ENCODE data around the gene POLG2. TPM values are rescaled to one million over a fixed set of nuclear protein-coding genes. Genes with fewer than 3 reads are reported as not detected.
A peak's percentile ranks its signal among the peaks of the same experiment; 100 is the strongest.

The POLG2 gene
- 20.3 and 37.7 TPM in 2 replicates for total RNA-seq (2014; rRNA removed)
- percentile 88 among the genes with signal in this experiment for Bru-seq, nascent RNA
- BruChase-seq, experiment 1, labeled RNA remaining after a 6-hour chase, result percentile 89 among the genes with signal in this experiment
- percentile 91 among the genes with signal in this experiment for BruChase-seq, experiment 2, labeled RNA remaining after a 2-hour chase
- long read RNA-seq, transcript POLG2-201 (8 exons, 1,564 nt), result major isoform, 17 of 57 reads
- long read RNA-seq, partial matches to known transcripts, result 12 of 57 reads
- long read RNA-seq, other reads (novel, unspliced or antisense), result 26 of 57 reads

DNA sequence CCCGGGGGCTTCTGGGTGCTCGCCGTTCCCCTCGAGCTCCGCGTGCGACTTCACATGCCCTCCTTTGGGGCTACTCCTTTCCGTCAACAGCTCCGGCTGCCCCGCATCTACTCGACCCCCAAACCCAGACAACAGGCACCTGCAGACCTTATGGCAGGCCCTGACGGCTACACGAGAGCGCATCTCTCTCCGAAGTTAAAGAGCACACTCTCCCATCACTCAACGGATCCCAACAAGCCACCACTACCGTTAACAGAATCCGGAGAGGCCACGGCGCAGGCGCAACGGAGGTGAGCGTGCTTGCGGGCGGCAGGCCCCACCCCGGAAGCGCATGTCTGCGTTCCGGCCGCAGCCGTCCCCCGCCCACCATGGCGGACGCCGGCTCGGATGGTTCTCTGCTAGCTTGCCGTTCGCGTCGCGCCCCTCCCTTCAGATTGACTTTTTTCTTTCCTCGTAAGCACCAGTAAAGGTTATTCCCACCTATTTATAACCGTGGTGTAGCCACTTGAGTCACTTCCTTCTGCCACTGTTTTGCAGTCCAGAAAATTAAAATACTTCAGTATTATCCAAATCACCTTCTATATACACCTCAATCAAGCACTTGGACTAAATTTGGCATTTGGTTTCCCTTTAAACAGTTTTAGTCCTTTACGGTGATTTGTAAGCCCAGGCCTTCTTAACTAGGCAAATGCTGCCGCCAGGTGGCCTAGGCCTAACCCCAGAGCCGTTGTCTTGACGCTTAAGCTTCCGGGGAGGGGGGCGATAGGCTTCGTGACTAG lies at the start of gene POLG2:
Gene POLG2, minus strand, starts transcription at position 269 of the 779 bp plus-strand sequence. Its CDS starts 86 bp downstream, at position 183.
- DNase-seq, result peak; percentile 98
- ATAC-seq, result peak; percentile 75

DNA sequence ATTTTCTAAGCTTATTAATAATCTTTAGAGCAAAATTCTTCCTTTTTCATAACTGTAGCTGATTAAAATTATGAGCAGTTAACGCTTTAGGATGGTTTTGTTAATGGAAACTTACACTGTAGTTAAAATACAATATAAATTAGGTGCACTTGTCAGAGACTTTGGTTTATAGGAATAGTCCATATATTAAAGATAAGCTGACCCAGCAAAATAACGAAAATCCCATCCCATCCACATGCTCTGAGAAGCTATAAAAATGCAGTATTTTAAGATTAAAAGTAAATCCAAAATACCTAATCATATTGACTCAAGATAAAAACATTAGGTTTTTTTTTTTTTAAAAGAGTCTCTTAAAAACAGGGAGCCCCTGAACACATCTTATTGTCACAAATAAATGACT lies 47.9 kb upstream of the POLG2 start:
- Histone ChIP-seq H3K9me3 (ENCODE audit: low read length) (no peaks in the 10 kb centered on the region), H2AFZ (ENCODE audit: low read length) (no peak overlapping the region), H3K79me2 (ENCODE audit: low read length) (no peaks in the 10 kb centered on the region), H3K9me2 (replicated peaks; ENCODE audit: low read length) (no peaks in the 10 kb centered on the region), H3F3A (ENCODE audit: low read length, unreplicated experiment) (peaks cover 4% of the 10 kb centered on the region), H3K4me1 (ENCODE audit: insufficient read depth, low read length) (peaks cover 13% of the 10 kb centered on the region), H3K4me3 (ENCODE audit: low read length) (no peak overlapping the region), H3K4me2 (ENCODE audit: low read length) (no peak overlapping the region), H3K9ac (ENCODE audit: low read length) (no peak overlapping the region), H3K36me3 (ENCODE audit: low read depth, low read length) (peaks cover 68% of the 10 kb centered on the region), H4K20me1 (ENCODE audit: low read length) (0 out of 2 replicates have a peak, but pooled peaks cover 4% of the 10 kb centered on the region), H3K27me3 (ENCODE audit: low read length) (no peaks in the 10 kb centered on the region), H3K27ac (ENCODE audit: low read length) (no peak overlapping the region)
- POLR2A ChIA-PET (ENCODE audit: unreplicated experiment), result no interaction called here
- DNase-seq (no peak), ATAC-seq (no peak)
- intact Hi-C loops (cut with micrococcal nuclease), result loop anchor here (10.0 kb wide), 1 partner anchor 60 kb away; no protein-coding TSS in a partner anchor
- CTCF ChIA-PET, result interaction anchor here (0.7 kb wide), 1 partner anchor 12 kb away, joined by 3 read pairs; no protein-coding TSS in a partner anchor
- no TSS peak for BruUV-seq (replicated peaks)
- TF ChIP-seq CTCF (conservative IDR thresholded peaks at IDR 0.05; ENCODE audit: low read depth, low read length) (no peak), EZH2 (IDR thresholded peaks at IDR 0.05; ENCODE audit: low read length, unreplicated experiment) (no peak), EZH2phosphoT487 (IDR thresholded peaks at IDR 0.05; ENCODE audit: borderline replicate concordance, low read length) (no peak)

More for the DNA sequence above, at the start of gene POLG2:
- Histone ChIP-seq H3K9ac (ENCODE audit: low read length) (peak within 1 kb of the TSS; percentile 77), H3K27me3 (ENCODE audit: low read length) (no peaks in the 10 kb centered on the region), H3K9me2 (replicated peaks; ENCODE audit: low read length) (no peaks in the 10 kb centered on the region), H3F3A (ENCODE audit: low read length, unreplicated experiment) (peaks cover 47% of the 10 kb centered on the region), H3K79me2 (ENCODE audit: low read length) (peaks cover 59% of the 10 kb centered on the region), H3K27ac (ENCODE audit: low read length) (peak within 1 kb of the TSS; percentile 68), H3K4me2 (ENCODE audit: low read length) (peak within 1 kb of the TSS; percentile 93), H3K36me3 (ENCODE audit: low read depth, low read length) (peaks cover 51% of the 10 kb centered on the region), H2AFZ (ENCODE audit: low read length) (peak within 1 kb of the TSS; percentile 65), H4K20me1 (ENCODE audit: low read length) (peaks cover 41% of the 10 kb centered on the region), H3K4me3 (ENCODE audit: low read length) (peak within 1 kb of the TSS; percentile 86), H3K9me3 (ENCODE audit: low read length) (no peaks in the 10 kb centered on the region), H3K4me1 (ENCODE audit: insufficient read depth, low read length) (peaks cover 67% of the 10 kb centered on the region)
- intact Hi-C loops (cut with micrococcal nuclease), result loop anchor here (1.0 kb wide), 1 partner anchor 9 kb away; the partner anchor contains the start of genes CEP95 and DDX5
- peak; percentile 85 for TF ChIP-seq CTCF (conservative IDR thresholded peaks at IDR 0.05; ENCODE audit: low read depth, low read length)
- TF ChIP-seq EZH2 (IDR thresholded peaks at IDR 0.05; ENCODE audit: low read length, unreplicated experiment), result no peak
- CTCF ChIA-PET, result interaction anchor here (0.7 to 1.1 kb wide), 3 partner anchors 10 to 78 kb away, joined by 3 to 6 read pairs (median 3); partner anchors contain the start of gene CEP95
- POLR2A ChIA-PET (ENCODE audit: unreplicated experiment), result interaction anchor here (0.5 to 1.7 kb wide), 3 partner anchors 9 to 607 kb away, joined by 4 to 50 read pairs (median 5); partner anchors contain the start of genes CEP95 and DDX5
- BruUV-seq (replicated peaks), result TSS peak; percentile 93
